Cardiac septum (tissue), 1 donor: ENCODE results near the gene LLCFC1. TPM values are rescaled to one million over a fixed set of nuclear protein-coding genes. Genes with fewer than 3 reads are reported as not detected.

Source experiments
- DNase-seq: peaks from one replicate; pipeline ENCODE4 v3.0.0-alpha.2; 2020; ENCODE audit warnings: low spot score
- intact Hi-C: fragments of 100-400 bp; cut with DNase I; formaldehyde crosslinking; loops from one replicate; pipeline ENCODE4 v1.14.0; 2022
- long read RNA-seq: library from polyadenylated mRNA; unstranded; transcript quantifications from one replicate; pipeline ENCODE4 v2.0.0, GENCODE V29; 2021
- total RNA-seq: library from RNA; stranded (reverse); fragmentation: NEBNext Ultra II Directional; extraction: Animal tissue kit (Norgen Biotek cat#: 25700); gene quantifications from one replicate; pipeline ENCODE4 v1.2.1, GENCODE V29; 2021
- donor health status: DM: no; HTN: no; CAD: no.

Gene LLCFC1
- not detected for total RNA-seq
- long read RNA-seq, result 0 reads

DNA sequence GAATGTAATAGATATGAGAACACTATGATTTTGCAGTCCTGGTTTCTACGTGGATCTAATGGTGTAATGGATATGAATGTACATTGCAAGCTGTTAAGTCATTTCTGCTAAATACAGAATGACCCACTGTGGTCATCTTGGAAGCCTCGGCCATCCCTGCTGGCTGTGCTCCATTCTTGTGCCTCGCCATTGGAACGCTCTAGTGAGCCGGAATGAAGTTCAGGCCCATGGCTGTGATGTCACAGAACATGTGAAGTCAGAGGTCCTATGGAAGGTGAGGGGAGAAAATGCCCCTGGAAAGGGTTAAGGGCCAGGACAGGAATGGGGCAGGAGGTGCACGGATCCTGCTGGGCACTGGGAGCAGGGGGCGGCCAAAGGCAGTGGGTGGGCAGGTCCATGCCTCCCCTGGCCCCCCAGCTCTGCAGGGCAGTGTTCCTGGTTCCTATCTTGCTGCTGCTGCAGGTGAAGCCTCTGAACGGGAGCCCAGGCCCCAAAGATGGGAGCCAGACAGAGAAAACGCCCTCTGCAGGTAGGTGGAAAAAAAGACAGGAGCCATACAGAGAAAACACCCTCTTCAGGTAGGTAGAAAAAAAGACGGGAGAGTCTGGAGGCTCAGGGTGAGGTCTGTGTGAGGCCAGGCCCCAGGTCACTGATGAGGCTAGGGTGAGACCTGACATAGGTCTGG, at the start of gene LLCFC1:
Gene LLCFC1 (plus strand): TSS at position 259 of the 685 bp plus-strand sequence. CDS start 138 bp downstream, at position 397.
- intact Hi-C loops, result no loop called here
- peak; percentile 56 for DNase-seq

DNA sequence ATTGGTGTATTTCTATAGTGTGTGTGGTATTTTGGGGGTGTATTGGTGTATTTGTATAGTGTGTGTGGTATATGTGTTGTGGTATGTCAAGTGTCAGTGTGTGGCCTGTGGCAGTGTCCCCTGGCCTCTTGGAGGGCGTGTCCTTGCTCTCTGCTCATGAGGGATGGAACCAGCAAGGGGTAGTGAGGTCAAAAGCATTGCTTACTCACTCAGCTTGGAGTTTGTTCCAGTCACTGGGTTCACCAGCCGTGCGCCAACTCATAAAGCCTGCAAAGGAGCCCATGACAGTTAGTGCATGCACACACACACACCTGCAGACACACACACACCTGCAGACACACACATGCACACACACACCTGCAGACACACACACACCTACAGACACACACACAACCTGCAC, 49.5 kb upstream of the LLCFC1 start:
- intact Hi-C loops, result no loop called here

DNA sequence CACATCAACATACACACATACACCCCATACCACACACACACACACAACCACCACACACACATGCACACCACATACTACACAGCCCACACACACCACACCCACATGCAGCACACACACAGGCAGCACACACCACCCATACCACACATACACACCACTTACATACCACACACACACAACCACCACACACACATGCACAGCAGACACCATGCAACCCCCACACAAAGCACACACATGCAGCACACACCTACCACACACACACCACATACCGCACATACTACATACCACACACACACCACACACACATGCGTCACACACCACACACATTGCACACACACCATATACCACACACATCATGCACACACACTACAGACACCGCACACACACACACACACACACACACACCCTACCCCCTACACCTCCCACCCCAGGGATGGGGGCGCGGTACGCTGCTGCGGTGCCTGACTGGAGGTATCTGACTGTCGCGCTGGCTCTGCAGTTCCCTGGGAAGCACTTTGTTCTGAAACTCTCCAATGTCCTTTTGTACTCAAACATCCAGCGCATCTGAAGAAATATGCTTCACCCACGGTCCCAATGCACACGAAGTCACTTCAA, 48.3 kb upstream of the LLCFC1 start:
- intact Hi-C loops, result no loop called here
- peak; percentile 43 for DNase-seq

More for the DNA sequence above, 49.5 kb upstream of the LLCFC1 start:
- DNase-seq, result peak; percentile 43

DNA sequence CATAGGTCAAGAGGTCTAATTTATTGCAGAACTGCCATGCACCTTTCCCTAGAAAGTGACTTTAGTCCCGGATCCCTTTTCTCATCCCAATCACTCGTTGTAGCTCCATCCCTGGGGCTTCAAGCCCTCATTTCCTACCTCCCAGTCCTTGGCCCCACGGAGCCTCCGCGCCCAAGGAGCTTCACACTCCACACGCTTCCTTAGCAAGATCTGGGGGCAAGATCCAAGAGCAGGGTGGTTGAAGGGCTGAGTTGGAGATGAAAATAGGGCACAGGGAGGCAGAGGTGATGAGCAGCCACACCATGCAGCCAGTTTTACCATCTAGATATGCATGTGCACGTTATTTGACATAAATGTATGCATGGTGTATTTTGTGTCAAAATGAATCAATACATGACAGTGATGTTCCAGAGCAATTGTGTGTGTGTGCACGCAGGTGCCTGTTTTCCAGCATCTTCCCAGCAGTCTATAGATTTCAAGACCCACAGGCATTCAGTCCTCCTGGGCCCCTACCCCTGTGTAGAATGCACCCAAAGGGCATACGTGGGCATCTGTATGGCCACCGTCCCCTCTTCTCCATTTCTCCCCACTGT, 47.7 kb upstream of the LLCFC1 start:
- intact Hi-C loops, result no loop called here
- DNase-seq, result no peak

DNA sequence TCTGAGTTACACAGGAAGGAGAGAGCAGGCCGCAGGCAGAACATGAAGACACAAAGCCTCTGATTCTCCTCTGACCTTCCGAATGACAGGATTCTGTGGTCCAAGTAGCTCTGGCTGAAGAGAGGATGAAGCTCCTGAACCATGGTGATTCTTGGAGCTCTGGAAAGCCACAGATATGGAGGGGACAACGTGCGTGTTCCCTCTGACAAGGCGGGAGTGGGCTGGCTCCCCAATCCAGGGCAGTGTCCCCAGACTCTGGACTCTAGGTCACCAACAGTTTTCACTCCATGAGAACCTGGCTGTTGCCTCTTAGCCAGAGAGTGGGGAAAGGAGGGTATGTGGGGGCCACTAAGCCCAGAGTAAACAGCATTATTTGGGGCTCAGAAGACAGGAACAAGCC, 46.3 kb upstream of the LLCFC1 start:
- no peak for DNase-seq
- intact Hi-C loops, result no loop called here

DNA sequence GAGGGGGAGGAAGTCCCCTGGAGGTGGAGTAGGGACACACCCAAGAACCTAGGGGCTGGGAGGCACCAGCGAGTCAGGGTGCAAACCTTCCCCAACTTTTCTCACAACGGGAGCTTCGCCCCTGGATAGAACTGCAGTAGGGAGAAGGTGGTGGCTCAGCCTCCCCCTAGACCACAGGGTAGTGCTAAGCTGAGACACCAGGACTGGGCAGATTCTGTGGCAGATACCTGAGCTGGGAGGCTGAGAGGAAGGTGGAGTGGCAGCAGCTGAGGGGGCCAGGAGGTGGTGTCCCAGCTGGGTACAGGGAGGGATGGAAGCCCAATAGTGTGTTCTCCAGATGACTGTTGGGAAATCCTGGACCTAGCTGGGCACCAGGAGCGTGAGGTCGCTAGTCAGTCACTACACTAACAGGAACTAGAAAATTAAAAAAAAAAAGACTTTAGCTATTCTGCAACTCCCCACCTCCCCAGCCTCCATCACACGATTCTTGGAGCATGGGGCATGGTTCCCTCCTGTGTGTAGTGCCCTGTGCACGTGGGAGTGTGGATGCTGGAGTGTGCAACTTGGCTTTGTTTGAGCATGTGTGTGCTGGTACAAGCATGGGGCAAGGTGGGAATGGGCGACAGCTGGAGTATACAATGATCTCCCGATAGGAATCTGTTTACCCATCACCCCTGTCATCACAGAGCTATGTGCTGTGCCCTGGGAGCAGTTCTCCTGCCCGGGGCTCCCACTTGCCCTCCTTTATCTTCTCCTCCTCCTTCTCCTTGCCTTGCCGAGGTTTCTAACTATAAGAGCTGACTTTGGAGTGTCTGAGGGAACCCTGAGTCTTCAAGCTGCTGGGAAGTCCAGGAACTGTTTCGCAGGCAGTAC, 44.9 kb upstream of the LLCFC1 start:
- intact Hi-C loops, result no loop called here
- peak; percentile 41 for DNase-seq

DNA sequence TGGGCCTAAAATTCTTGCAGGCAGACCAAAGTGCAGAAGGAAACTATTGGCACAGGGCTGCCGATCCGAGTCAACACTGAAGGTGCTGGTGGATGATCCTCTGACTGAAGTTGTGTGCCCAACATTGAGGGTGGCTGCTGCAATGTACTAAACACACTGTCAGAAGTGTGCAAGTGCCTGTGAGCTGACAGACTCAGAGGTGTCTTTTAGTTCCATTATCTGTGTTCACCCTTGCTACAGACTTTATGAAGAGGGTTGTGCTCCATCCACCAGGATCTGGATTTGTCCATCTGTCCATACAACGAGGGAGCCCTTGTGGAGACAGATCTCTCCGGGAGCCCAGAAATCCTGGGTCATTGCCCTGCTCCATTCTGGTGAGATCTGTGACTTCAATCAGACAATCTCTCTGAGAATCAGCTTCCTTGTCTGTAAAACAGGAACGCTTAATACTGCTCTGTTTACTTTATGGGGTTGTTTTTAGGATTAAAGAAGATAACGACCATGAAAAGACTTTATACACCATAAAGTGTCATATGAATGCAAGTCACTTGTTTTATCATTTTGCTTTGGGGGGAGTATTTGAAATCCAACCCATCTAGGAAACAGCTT, 44.2 kb upstream of the LLCFC1 start:
- intact Hi-C loops, result no loop called here
- peak; percentile 27 for DNase-seq

DNA sequence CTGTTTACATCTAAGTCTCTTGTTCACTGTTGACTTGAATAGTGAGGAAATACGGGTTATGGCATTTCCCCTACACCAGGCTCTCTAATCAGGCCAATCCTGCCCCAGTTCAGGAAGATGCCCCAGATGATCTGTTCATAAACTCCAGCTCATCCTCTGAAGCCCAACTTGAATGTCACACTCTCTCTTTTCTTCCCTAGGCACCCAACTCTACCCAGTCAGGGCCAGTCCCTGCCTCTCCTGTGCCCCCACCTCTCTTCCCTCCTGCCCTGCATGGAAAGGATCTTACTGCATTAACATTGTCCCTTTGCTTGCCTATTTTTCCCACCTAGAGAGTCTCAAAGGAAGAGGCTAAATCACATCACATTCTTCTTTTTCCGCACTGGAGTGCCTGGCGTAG, 43.1 kb upstream of the LLCFC1 start:
- intact Hi-C loops, result no loop called here
- DNase-seq, result no peak

DNA sequence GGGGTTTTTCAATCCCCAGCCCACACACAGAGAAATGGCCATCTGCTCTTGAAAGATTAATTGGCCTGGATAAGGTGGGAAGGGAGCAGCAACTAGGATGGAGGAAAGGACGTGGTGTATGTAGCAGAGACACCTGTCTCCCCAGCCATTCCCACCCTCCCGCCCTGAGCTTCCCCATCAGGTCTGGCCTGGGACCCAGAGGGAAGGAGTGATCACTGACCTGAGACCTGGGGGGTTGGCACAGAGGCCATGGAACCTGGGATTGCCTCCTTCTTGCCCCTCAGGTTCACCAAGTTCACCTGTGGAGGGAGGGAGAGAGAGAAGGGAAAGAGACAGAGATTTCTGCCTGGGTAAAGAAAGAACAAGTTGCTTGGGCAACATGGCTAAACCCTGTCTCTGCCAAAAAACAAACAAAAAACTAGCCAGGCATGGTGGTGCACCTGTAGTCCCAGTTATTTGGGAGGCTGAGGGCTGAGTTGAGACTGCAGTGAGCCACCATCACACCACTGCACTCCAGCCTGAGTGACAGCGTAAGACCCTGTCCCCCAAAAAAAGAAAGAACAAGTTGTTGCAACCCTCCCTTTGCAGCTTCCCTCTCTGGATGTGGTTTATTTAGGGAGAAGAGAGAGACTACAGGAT, 42.4 kb upstream of the LLCFC1 start:
- intact Hi-C loops, result no loop called here

DNA sequence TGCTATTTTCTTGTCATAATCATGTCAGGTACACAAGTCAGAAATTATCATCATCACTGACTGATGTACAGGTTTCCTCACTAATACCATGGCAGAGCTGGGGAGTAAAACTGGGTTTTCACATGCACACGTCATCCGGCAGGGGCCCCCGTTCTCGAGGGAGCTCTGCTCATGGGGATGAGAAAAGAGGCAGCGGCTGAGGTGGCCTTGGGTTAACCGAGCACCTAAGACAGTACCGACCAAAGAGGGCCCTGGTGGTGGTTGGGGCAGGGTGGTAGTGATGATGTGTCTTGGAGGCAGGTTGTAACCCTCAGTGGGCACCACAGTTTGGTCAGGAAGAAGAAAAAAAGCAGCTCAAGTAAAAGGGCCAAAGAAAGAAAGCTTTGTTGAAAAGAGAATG, 41.6 kb upstream of the LLCFC1 start:
- intact Hi-C loops, result no loop called here
- DNase-seq, result no peak

More for the DNA sequence above, 42.4 kb upstream of the LLCFC1 start:
- DNase-seq, result no peak

DNA sequence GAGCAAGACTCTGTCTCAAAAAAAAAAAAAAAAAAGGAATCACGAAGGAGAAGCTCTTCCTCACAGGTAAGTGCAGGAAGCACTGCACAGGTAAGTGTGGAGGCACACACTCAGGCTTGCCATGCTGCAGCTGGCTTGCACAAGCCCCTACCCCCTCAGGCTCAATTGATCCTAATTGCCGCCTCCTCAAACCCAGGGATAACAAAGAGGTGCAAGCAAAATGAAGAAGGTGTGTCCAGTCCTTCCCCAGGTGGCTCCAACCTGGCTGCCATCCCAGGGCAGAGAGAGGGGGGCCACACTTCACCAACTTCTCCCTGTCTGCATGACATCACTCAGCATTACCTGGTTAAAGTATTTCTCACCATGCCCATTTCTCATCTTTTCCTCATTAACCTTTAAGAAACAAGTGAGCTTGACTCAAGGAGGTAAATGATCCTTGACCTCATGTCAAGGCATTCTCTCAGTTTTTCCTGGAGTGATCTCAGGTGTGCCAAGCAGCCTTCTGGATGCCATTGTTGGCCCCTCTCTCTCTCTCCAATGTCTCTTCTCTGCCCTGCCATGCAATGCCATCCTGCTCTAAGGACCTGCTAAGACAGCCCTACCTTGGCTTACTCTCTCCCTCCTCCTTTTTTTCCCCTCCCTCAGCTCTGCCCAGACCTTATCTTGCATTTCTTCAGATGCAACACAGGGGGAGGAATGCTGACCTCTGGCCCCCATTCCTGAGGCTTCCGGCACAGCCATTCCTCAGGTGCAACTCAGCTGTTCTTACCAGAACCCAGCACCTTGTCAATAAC, 40.7 kb upstream of the LLCFC1 start:
- intact Hi-C loops, result no loop called here
- no peak for DNase-seq

DNA sequence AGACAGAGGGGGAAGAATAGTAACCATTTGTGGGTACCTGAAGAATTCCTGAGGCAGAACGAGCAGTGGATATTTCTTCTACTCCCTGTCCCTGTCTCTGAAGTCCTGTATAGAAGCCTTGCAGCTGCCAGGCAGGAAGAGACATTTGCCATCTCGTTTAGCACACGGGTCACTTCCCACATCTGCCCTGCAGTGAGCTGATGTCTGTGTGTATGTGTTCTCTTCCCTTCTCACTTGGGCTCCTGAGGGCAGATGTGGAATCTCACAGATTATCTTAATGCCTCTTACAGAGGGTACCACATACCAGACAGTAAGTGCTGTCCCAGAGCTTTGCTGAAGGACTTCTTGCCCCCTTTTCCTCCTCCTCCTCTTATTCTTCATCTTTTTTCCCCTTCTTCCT, 39.6 kb upstream of the LLCFC1 start:
- intact Hi-C loops, result no loop called here
- DNase-seq, result no peak

DNA sequence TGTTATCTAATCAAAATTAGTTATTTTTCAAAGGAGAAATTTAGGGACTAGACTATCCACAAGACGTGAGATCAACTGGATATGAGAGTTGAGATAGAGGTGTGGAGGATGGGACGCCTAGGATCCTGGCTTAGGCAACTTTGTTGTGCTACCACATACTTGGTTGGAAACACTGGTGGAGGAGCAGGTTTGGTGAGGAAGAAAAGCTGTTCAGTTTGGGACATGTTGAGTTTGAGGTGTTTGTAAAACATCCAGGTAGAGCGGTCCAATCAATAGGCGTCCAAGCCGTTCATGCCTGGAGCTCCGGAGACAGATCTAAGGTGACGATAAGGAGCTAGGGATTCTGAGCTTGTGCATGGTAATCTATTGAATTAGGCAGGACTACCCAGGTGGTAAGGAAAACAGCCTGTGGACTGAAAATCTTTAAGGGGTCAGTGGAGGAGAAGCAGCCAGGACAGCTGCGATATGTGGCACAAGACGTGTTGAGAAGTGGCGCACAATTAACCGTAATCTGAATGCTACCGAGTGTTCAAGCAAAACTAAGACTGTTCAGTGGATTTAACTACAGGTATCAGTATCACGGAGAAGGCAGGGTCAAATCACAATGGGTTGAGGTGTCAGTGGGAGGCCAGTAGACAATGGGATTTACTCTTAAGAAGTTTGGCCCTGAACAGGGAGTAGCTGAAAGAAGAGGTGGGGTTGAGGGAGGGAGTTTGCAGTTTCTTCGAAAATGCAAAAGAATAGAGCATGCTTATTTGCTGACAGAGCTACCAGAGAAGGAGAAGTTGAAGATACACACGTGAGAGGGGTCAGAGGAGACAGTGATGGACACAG, 37.6 kb upstream of the LLCFC1 start:
- intact Hi-C loops, result no loop called here
- no peak for DNase-seq

DNA sequence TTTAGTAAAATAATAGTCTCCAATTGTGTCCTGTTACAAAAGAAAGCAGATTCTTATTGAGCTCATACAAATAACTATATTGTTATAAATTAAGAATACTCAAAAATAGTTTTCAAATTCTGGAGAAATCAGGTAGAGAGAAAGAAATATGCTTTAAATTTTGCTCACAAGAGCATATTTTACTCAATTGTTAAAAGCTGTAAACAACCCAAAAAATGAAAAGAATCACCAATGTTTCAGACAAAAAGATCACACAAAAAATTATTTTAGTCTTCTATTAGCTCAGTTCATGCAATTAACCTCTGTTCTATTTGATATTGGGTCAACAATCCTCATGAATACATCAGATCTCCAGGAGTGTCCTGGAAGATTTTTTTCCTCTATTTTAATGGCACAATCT, 35.2 kb upstream of the LLCFC1 start:
- intact Hi-C loops, result no loop called here

DNA sequence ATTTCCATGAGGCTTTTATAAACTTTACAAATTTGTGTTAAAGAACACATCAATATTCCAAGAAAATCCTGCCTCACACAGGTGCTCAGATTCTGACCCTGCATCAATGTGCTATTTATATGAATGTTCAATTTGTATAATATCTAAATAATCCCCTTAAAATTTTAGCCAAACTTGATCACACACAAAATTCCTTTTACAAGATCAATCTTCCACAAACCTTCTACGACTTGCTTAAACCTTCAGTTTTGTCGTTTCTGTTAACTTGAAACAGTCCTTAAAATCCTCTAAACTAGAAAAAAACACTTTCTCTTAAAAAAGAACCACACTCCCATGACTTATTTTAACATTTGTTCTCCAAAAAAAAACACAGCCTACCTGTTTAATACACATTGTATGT, 33.5 kb upstream of the LLCFC1 start:
- intact Hi-C loops, result no loop called here
- no peak for DNase-seq

More for the DNA sequence above, 35.2 kb upstream of the LLCFC1 start:
- no peak for DNase-seq

DNA sequence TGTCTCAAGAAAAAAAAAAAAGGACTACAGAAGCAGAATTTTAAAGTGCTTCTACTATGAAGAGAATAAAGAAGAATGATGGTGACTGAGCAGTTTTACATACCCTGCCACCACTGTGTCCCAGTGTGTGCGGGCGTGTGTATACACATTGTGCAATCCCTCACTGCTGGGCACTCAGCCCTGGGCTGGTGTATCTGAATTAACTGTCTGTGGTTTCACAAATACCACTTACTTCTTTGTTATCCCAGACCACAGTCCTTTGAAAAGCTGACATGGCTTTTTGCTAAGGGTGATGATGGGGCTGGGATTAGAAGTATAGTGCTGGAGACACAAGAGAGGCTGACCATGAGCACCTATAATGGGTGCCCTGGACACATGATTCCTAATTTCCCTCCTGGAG, 32.6 kb upstream of the LLCFC1 start:
- intact Hi-C loops, result no loop called here
- DNase-seq, result no peak

DNA sequence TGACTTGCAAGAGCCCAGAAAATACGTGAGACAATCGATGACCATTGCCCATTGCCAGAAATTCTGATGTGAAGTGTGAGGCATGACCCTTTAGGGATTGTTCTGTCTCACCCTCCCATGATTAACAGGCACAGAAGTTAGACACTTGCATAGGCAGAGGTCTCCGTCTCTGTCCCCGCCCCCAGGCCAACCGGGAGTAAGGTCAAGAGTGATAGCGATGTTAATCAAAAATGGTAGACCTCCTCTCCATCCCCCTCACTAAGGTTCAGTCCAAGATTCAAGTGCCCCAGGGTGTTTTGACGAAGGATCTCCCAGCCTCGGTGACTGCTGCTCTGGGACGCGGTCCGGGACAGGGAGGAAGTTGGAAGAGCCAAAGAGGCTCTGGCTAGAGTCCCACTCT, 31.0 kb upstream of the LLCFC1 start:
- intact Hi-C loops, result no loop called here
- DNase-seq, result no peak
